Placental epithelial cell (primary cell): ENCODE results near the gene DCAF15. TPM values are rescaled to one million over a fixed set of nuclear protein-coding genes. Genes with fewer than 3 reads are reported as not detected.

Source experiments
- total RNA-seq: library from RNA; depleted of rRNA; stranded (reverse); fragments of >200 nt; gene quantifications from 2 replicates; pipeline ENCODE4 v1.2.3, GENCODE V29; 2012

The DCAF15 gene
- 13.1 and 16.9 TPM in 2 replicates for total RNA-seq

GRCh38 chr19:13952154-13952930, at the start of gene DCAF15:
DCAF15 (plus strand) TSS chr19:13952509; CDS start chr19:13952513, 4 bp downstream.

GRCh38 chr19:13905634-13906520, 46.4 kb upstream of the DCAF15 start, which contains the start of the genes BRME1 and CC2D1A:
BRME1 (minus strand) TSS chr19:13906117; CDS start chr19:13904892, 1,225 bp downstream.
CC2D1A (plus strand) TSS chr19:13906201; CDS start chr19:13906442, 241 bp downstream.

DNA sequence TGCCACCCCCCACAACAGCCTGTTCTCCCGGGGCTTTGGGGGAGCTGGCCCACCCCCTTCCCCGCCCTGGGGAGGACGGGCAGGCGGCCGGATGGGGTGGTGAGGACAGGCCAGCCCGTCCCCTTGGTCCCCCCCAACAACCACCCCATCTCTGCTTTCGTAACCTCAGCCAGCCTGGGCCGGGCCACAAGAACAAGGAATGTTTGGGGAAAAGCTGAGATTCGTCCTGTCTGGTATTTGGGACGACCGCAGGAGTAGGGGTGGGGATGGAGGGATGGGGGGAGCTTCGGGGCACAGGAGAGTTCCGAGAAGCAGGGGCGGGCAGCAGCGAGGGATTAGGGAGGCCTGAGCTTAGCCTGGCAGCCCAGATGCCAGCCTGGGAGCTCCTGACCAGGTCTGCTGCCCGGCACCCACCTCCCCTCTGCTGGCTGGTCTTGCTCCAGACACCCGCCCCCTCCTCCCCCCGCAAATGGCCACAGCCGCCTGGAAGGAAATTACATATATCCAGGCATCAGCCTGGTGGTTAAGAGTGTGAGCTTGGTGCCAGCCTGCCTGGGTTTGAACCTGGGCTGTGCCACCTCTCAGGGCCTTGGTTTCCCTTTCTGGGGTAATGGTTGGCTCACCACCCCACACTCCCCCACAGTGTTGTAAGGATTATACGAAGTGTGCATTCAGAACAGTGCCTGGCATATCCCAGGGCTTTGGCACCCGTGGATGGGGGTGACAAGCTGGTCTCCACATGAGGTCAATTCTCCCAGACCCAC, 13.8 kb upstream of the DCAF15 start, which contains the start of gene PODNL1:
TSS of gene PODNL1 (minus strand) at position 117 of the 764 bp plus-strand sequence. CDS start 236 bp downstream, outside the sequence.

DNA sequence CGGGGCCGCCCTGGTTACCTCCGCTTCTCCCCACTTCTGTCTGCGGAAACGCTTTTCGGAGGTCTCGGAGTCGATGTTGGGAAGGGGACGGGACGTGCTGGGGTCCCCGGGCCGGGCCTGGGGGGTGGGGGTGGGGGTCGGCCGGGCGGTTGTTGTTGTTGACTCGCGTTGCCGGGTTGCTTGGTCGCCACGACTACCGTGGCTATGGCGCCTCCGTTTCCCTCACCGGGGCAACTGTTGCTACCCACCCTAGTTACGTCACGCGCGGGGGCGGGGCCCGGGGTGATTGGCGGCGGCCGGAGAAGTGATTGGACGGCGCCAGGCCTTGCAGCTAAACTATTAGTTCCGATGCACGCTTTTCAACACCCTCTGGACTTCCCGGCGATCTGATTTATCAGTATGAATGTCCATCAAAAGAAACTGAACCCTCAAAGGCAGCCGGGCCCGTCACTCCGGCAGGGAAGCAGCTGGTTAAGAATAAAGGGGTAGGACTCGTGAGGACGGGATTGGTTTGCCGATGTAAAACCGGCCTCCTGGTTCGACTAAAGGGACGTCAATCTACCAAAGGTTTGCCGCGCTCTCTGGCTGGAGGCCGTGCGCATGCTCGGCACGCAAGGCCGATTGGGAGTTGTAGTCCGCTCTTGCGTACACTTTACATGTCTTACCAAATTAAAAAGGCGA, 53.9 kb downstream of the DCAF15 start, which contains the start of gene RFX1:
TSS of gene RFX1 (minus strand) at position 236 of the 681 bp plus-strand sequence. CDS start 12,477 bp downstream, outside the sequence.

Other genes starting within 250 kb of the DCAF15 start
- 31.4 and 47.5 TPM in 2 replicates for gene MRI1, start 188.0 kb upstream of the DCAF15 start, total RNA-seq
- 52.5 and 57.7 TPM in 2 replicates for gene C19orf53, start 178.1 kb upstream of the DCAF15 start, total RNA-seq
- 2.0 and 4.1 TPM in 2 replicates for gene ZSWIM4, start 157.1 kb upstream of the DCAF15 start, total RNA-seq
- gene NANOS3, start 75.4 kb upstream of the DCAF15 start, total RNA-seq, result 1.3 TPM in 1 of 2 replicates, not detected in the other
- 0.79 and 0.87 TPM in 2 replicates for gene BRME1, start 46.4 kb upstream of the DCAF15 start, total RNA-seq
- 11.4 and 22.7 TPM in 2 replicates for gene CC2D1A, start 46.3 kb upstream of the DCAF15 start, total RNA-seq
- 0.39 and 0.43 TPM in 2 replicates for gene PODNL1, start 14.1 kb upstream of the DCAF15 start, total RNA-seq
- gene RFX1, start 53.8 kb downstream of the DCAF15 start, total RNA-seq, result 5.1 and 5.3 TPM in 2 replicates
- not detected in 2 replicates for gene RLN3, start 75.6 kb downstream of the DCAF15 start, total RNA-seq
- 0.39 and 0.65 TPM in 2 replicates for gene IL27RA, start 79.3 kb downstream of the DCAF15 start, total RNA-seq
- 0.39 and 0.43 TPM in 2 replicates for gene PALM3, start 109.6 kb downstream of the DCAF15 start, total RNA-seq
- gene MISP3, start 120.3 kb downstream of the DCAF15 start, total RNA-seq, result 0.22 and 0.39 TPM in 2 replicates
- gene C19orf67, start 133.3 kb downstream of the DCAF15 start, total RNA-seq, result 1.2 TPM in 1 of 2 replicates, not detected in the other
- gene SAMD1, start 138.2 kb downstream of the DCAF15 start, total RNA-seq, result 24.8 and 31.8 TPM in 2 replicates
- gene PRKACA, start 165.3 kb downstream of the DCAF15 start, total RNA-seq, result 26.7 and 34.3 TPM in 2 replicates
- 3.9 and 6.9 TPM in 2 replicates for gene ASF1B, start 184.1 kb downstream of the DCAF15 start, total RNA-seq